HuH-7.5 (cell line): Measurements from ENCODE around the gene OR10T2.
"Not testable (repeated sequence)": the region's sequence is repeated elsewhere in the genome, so short reads cannot be mapped to it uniquely, and the experiment has no call there.

Experiments used
- DNase-seq: peaks from one replicate; pipeline ENCODE4 v3.0.0; 2011; ENCODE audit warnings: low spot score

Gene OR10T2

GRCh38 chr1:158398818-158399514, at the start of gene OR10T2:
Gene OR10T2 (minus strand): TSS chr1:158399466. CDS start chr1:158399466, 0 bp downstream.
- no peak for DNase-seq

- DNase-seq: no peak
Observed at GRCh38 chr1:158445376-158445775, 46.1 kb upstream of the OR10T2 start.

- DNase-seq: no peak
Observed at GRCh38 chr1:158434741-158435140, 35.5 kb upstream of the OR10T2 start.

GRCh38 chr1:158430163-158430562, 30.9 kb upstream of the OR10T2 start:
- DNase-seq: not testable (repeated sequence)

GRCh38 chr1:158426137-158426536, 26.9 kb upstream of the OR10T2 start, which contains the start of gene OR10K2:
Gene OR10K2 (minus strand): TSS chr1:158426237. CDS start chr1:158420866, 5,371 bp downstream.
- no peak for DNase-seq

- no peak for DNase-seq
Observed at GRCh38 chr1:158425027-158425426, 25.8 kb upstream of the OR10T2 start.

GRCh38 chr1:158422212-158422611, 22.9 kb upstream of the OR10T2 start:
- no peak for DNase-seq

GRCh38 chr1:158417586-158417985, 18.3 kb upstream of the OR10T2 start:
- no peak for DNase-seq

GRCh38 chr1:158414651-158415345, 15.5 kb upstream of the OR10T2 start:
- no peak for DNase-seq

- DNase-seq: no peak
Observed at GRCh38 chr1:158407092-158407491, 7.8 kb upstream of the OR10T2 start.

GRCh38 chr1:158400871-158401270, 1.6 kb upstream of the OR10T2 start:
- no peak for DNase-seq

- no peak for DNase-seq
Observed at GRCh38 chr1:158396646-158397045, 2.6 kb downstream of the OR10T2 start.

GRCh38 chr1:158393476-158393875, 5.8 kb downstream of the OR10T2 start:
- no peak for DNase-seq

GRCh38 chr1:158391099-158391498, 8.2 kb downstream of the OR10T2 start:
- DNase-seq: no peak

GRCh38 chr1:158390331-158390730, 8.9 kb downstream of the OR10T2 start:
- no peak for DNase-seq

- DNase-seq: no peak
Observed at GRCh38 chr1:158374860-158375259, 24.4 kb downstream of the OR10T2 start.

GRCh38 chr1:158374101-158374500, 25.2 kb downstream of the OR10T2 start:
- DNase-seq: not testable (repeated sequence)

GRCh38 chr1:158371188-158371953, 27.9 kb downstream of the OR10T2 start:
- no peak for DNase-seq

GRCh38 chr1:158366783-158367182, 32.5 kb downstream of the OR10T2 start:
- DNase-seq: no peak

GRCh38 chr1:158362941-158363340, 36.3 kb downstream of the OR10T2 start:
- DNase-seq: no peak

GRCh38 chr1:158362482-158362881, 36.8 kb downstream of the OR10T2 start:
- no peak for DNase-seq

- DNase-seq: no peak
Observed at GRCh38 chr1:158357441-158357840, 41.8 kb downstream of the OR10T2 start.

- no peak for DNase-seq
Observed at GRCh38 chr1:158356616-158357015, 42.6 kb downstream of the OR10T2 start.
